ENCODE measurements around the gene MCM7. TPM values are rescaled to one million over a fixed set of nuclear protein-coding genes. Genes with fewer than 3 reads are reported as not detected.
"Not testable (repeated sequence)": the region's sequence is repeated elsewhere in the genome, so short reads cannot be mapped to it uniquely, and the experiment has no call there.

MCM7 gene
- 10 to 100 TPM; 17.6 to 23.6 TPM for total RNA-seq

DNA sequence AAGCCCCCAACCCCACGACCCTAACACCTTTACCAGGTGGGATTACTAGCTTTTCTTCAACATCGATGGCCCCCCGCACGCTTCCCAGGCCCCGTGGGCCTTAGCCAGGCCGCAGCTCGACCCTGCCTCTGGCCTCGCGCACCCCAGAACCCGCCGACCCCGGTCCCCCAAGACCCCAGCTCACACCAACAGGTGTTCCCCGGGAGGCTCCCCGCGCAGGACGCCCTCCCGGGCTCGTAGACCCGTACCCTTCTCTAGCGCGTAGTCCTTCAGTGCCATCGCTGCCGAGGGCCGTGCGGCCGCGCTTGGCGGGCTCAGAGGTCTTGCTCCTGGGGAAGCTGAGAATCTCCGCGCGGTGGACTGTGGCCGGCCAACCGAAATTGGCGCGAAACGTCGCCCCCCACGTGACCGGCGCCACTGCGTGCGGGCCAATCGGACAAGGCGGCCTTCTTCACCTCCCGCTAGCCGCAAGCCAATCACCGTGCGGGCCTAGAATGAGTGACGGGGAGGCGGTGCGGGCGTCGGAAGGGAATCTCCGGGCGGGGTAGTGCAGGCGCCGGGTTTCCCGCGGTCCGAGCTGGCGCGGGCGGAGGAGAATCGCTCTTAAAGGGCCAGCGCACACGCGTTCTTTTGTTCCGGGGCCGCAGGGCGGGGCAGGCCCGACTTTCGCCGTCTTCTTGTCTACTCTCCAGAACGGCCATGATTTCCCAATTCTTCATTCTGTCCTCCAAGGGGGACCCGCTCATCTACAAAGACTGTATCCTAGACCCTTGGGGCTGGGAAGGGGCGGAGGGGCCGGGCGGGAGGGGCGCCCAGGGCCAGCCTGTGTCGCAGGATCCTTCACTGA lies at the start of gene MCM7, which contains the start of gene AP4M1:
Gene MCM7, minus strand, starts transcription at position 382 of the 847 bp plus-strand sequence. Its CDS starts 103 bp downstream, at position 279.
Gene AP4M1, plus strand, starts transcription at position 628 of the 847 bp plus-strand sequence. Its CDS starts 72 bp downstream, at position 700.
- H3K36me3 ChIP-seq = peaks cover 44% of the 10 kb centered on the region
- ATAC-seq (ENCODE audit: insufficient number of reproducible peaks, low FRiP score, low read depth) (peak; percentile 64), DNase-seq (ENCODE audit: low spot score) (peak; percentile 96)
- H3K27ac ChIP-seq = peak within 1 kb of the TSS; percentile 81 to 90
- peaks cover 12 to 20% of the 10 kb centered on the region in 2 donors for H3K4me1 ChIP-seq (ENCODE audit: control insufficient read depth in 1 of 2, low read depth in 2 of 2)
- H3K9me3 ChIP-seq = no peaks in the 10 kb centered on the region
- no peaks in the 10 kb centered on the region for H3K27me3 ChIP-seq (replicated peaks; ENCODE audit: insufficient read depth)
- TF ChIP-seq, protein P1, sequence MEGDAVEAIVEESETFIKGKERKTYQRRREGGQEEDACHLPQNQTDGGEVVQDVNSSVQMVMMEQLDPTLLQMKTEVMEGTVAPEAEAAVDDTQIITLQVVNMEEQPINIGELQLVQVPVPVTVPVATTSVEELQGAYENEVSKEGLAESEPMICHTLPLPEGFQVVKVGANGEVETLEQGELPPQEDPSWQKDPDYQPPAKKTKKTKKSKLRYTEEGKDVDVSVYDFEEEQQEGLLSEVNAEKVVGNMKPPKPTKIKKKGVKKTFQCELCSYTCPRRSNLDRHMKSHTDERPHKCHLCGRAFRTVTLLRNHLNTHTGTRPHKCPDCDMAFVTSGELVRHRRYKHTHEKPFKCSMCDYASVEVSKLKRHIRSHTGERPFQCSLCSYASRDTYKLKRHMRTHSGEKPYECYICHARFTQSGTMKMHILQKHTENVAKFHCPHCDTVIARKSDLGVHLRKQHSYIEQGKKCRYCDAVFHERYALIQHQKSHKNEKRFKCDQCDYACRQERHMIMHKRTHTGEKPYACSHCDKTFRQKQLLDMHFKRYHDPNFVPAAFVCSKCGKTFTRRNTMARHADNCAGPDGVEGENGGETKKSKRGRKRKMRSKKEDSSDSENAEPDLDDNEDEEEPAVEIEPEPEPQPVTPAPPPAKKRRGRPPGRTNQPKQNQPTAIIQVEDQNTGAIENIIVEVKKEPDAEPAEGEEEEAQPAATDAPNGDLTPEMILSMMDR (IDR thresholded peaks at IDR 0.05) = no peak
- H3K4me3 ChIP-seq = peak within 1 kb of the TSS; percentile 97

DNA sequence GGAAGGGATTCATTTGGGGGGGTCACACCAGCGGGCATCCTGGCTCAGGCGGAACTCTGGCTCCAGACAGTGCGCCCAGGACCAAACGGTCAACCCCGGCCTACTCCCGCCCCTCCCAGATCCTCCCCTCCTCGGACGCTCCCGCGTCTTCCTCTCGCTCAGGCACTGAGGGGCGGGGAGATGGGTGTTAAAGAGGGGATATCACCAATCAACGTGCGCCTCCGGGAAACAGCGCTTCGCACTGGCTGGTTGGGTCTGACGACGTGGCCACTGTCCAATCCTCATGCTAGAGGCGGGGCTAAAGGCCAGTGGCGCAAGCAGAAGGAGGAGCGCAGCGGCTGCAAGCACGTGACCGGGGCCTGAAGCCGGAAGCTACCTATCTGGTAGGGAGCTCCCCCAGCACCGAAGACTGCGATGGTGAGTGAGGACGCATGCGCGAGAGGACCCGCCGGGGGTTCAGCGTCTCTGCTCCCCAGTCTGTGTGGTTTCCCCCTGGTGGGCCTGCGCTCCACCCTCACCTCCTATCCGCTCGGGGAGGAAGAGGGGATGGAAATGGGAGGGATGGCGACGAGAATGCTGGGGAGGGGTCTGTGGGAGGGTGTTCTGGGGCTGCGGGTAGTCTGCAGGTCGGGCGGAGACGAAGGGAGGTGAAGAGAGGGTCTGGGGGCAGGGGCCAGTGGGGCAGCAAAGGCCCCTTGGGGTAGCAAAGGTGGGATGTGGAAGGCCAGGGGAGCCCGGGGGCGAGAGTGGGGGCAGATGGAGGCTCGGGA lies 47.5 kb upstream of the MCM7 start, which contains the start of gene LAMTOR4:
Gene LAMTOR4, plus strand, starts transcription at position 360 of the 770 bp plus-strand sequence. Its CDS starts 55 bp downstream, at position 415.
- ATAC-seq (ENCODE audit: insufficient number of reproducible peaks, low FRiP score, low read depth) = peak; percentile 99

DNA sequence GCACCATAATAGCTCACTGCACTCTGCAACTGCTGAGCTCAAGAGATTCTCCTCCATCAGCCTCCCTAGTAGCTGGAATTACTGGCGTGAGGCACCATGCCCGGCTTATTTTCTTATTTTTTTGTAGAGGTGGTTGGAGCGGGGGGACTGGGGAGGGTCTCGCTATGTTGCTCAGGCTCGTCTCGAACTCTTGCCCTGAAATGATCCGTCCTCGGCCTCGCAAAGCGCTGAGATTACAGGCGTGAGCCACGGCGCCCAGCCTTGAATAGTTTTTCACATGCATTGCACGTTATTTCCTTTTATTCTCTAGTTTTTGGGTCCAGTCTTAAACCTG lies 47.0 kb upstream of the MCM7 start:
- H3K4me1 ChIP-seq (ENCODE audit: control insufficient read depth in 1 of 2, low read depth in 2 of 2) = peaks cover 10 to 13% of the 10 kb centered on the region in 2 donors
- H3K4me3 ChIP-seq = peak overlapping the region; percentile 98
- peaks cover 3% of the 10 kb centered on the region for H3K36me3 ChIP-seq
- DNase-seq (ENCODE audit: low spot score) (no peak), ATAC-seq (ENCODE audit: insufficient number of reproducible peaks, low FRiP score, low read depth) (no peak)
- TF ChIP-seq, protein P1 (IDR thresholded peaks at IDR 0.05) = no peak
- no peaks in the 10 kb centered on the region for H3K27me3 ChIP-seq (replicated peaks; ENCODE audit: insufficient read depth)
- peak overlapping the region; percentile 40 to 53 for H3K27ac ChIP-seq
- H3K9me3 ChIP-seq = no peaks in the 10 kb centered on the region

More for the DNA sequence above, 47.5 kb upstream of the MCM7 start, which contains the start of gene LAMTOR4:
- peaks cover 9% of the 10 kb centered on the region for H3K36me3 ChIP-seq
- TF ChIP-seq, protein P1 (IDR thresholded peaks at IDR 0.05) = no peak
- peak within 1 kb of the TSS; percentile 84 to 90 for H3K27ac ChIP-seq
- H3K27me3 ChIP-seq (replicated peaks; ENCODE audit: insufficient read depth) = no peaks in the 10 kb centered on the region
- peak; percentile 97 for DNase-seq (ENCODE audit: low spot score)
- peaks cover 10 to 13% of the 10 kb centered on the region in 2 donors for H3K4me1 ChIP-seq (ENCODE audit: control insufficient read depth in 1 of 2, low read depth in 2 of 2)
- H3K9me3 ChIP-seq = no peaks in the 10 kb centered on the region
- peak within 1 kb of the TSS; percentile 98 for H3K4me3 ChIP-seq

DNA sequence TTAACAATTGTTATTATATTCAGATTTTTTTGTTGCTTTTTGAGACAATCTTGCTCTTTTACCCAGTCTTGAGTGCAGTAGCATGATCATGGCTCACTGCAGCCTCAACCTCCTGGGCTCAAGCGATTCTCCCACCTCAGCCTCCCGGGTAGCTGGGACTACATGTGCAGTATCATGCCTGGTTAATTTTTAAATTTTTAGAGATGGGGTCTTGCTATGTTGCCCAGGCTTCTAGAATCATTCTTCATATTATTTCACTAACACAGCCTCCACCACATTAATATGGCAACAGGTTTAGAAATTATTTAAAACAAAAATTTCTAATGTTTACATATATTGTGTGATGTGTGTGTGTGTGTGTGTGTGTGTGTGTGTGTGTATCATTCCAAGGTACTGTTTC lies 46.1 kb upstream of the MCM7 start:
- no peak overlapping the region for H3K27ac ChIP-seq
- H3K36me3 ChIP-seq = no peaks in the 10 kb centered on the region
- TF ChIP-seq, protein P1 (IDR thresholded peaks at IDR 0.05) = no peak
- no peak for ATAC-seq (ENCODE audit: insufficient number of reproducible peaks, low FRiP score, low read depth)
- no peak for DNase-seq (ENCODE audit: low spot score)
- peaks cover 10 to 13% of the 10 kb centered on the region in 2 donors for H3K4me1 ChIP-seq (ENCODE audit: control insufficient read depth in 1 of 2, low read depth in 2 of 2)
- H3K9me3 ChIP-seq = no peaks in the 10 kb centered on the region
- no peaks in the 10 kb centered on the region for H3K27me3 ChIP-seq (replicated peaks; ENCODE audit: insufficient read depth)
- H3K4me3 ChIP-seq = no peak overlapping the region

DNA sequence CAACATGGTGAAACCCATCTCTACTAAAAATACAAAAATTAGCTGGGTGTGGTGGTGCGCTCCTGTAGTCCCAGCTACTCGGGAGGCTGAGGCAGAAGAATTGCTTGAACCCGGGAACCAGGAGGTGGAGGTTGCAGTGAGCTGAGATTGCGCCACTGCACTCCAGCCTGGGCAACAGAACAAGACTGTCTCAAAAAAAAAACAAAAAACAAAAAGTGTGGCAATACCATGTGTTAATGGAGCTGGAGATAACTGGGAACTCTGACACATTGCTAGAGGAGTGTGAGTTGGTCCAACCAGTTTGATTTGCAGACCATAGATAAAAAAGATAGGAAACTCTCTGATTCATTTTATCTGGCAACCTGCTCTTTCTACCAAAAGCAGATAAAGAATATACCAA lies 45.2 kb upstream of the MCM7 start:
- not testable (repeated sequence) for ATAC-seq (ENCODE audit: insufficient number of reproducible peaks, low FRiP score, low read depth); H3K36me3 ChIP-seq; H3K27me3 ChIP-seq (replicated peaks; ENCODE audit: insufficient read depth); H3K27ac ChIP-seq; H3K9me3 ChIP-seq; DNase-seq (ENCODE audit: low spot score); H3K4me3 ChIP-seq
- peaks cover 5 to 13% of the 10 kb centered on the region in 2 donors for H3K4me1 ChIP-seq (ENCODE audit: control insufficient read depth in 1 of 2, low read depth in 2 of 2)

All from thoracic aorta (tissue), 2 donors.